Stimulated activated CD8-positive, alpha-beta memory T cell treated with anti-CD3 and anti-CD28 coated beads, Interleukin-2, amount 100 ng/mL, for 48 hours (primary cell): ENCODE measurements around the gene NHLRC4.
"Not testable (repeated sequence)": the region's sequence is repeated elsewhere in the genome, so short reads cannot be mapped to it uniquely, and the experiment has no call there.

Experiments
- DNase-seq, 2 donors: peaks; one replicate each; pipeline ENCODE4 v3.0.0-alpha.2; 2020; ENCODE audit warnings: low read depth in 2 of 2

The NHLRC4 gene

DNA sequence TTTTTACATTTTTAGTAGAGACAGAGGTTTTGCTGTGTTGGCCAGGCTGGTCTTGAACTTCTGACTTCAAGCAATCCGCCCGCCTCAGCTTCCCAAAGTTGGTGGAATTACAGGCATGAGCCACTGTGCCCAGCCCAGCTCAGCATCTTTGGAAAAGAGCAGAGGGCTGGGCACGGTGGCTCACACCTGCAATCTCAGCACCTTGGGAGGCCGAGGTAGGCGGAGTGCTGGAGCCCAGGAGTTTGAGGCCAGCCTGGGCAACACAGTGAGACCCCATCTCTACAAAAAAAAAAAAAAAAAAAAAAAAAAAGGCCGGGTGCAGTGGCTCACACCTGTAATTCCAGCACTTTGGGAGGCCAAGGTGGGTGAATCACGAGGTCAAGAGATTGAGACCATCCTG lies 30.9 kb downstream of the NHLRC4 start:
- DNase-seq = not testable (repeated sequence)

DNA sequence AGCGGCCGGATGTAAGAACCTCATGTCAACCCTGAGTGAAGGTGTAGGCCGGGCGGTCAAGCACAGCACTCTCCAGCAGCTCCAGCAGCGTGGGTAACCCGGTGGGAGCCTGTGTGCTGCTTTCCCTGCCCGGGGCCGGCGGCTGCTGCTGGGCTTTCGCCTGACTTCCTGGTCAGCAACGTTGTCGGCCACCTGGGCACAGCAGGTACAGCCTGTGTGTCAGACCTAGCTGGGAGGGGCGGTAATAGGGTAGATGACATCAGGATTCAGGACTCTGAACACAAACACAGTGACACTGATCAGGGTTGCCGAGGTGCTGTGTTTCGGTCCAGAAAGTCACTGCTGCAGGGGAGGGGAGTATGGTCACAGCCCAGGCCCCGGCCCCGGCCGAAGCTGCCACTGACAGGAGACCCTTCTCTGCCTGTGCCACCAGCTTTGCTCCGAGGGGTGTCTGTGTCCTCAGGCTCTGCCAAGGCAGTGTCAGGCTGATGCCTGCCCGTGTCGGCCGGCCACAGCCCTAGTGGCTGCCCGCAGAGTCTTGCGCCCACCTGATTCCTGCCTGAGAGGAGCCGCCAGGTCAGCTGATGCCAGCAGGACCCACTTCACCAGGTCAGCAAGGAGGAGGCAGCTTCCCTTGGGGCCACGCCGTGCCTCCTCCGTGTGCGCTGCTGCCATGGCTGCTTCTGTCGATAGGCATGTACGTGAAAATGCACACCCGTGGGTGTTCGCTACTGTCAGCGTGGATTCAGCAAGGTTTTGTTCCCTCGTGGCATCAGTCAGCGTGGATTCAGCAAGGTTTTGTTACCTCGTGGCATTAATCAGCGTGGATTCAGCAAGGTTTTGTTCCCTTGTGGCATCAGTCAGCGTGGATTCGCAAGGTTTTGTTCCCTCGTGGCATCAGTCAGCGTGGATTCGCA lies 32.3 kb downstream of the NHLRC4 start:
- no peak for DNase-seq

GRCh38 chr16:600781-601180 lies 34.0 kb downstream of the NHLRC4 start:
- no peak for DNase-seq

GRCh38 chr16:603933-604332 lies 37.1 kb downstream of the NHLRC4 start:
- DNase-seq = no peak

DNA sequence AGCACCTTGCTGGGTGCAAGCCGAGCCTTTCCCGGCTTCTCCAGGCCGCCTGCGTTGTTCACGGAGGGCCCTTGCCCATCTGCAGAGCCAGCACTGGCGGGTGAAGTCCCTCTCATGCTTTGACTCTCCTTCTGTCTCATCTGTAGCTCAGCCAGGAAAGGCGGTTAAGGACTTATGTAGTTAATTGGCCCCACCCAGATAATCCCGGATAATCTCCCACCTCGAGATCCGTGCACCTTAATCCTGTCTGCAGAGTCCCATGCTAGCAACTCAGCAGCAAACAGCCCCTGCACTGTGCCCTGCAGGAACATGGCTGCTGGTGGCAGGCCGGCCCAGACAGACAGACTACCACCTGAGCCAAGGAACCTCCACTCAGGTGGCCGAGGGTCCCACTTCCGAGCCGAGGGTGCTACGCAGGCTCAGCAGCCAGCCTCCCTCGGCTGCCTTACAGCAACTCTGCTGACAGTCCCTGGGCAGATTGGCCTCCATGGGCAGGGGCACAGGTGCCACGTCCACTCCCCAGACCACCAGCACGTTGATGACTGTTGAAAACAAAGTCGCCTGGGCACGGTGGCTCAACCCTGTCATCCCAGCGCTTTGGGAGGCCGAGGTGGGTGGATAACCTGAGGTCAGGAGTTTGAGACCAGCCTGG lies 40.0 kb downstream of the NHLRC4 start:
- no peak for DNase-seq

DNA sequence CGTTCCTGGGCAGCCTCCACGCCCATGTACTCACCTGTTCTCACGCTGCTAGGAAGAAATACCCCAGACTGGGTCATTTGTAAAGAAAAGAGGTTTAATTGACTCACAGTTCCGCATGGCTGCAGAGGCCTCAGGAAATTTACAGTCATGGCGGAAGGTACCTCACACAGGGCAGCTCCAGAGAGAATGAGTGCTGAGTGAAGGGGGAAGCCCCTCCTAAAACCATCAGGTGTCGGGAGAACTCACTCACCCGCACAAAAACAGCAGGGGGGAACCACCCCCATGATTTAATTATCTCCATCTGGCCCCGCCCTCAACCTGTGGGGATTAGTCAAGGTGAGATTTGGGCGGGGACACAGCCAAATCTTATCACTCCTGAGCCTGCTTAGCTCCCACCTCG lies 41.2 kb downstream of the NHLRC4 start:
- DNase-seq = peak in 1 of 2 donors; percentile 39

- no peak for DNase-seq
These were observed 42.5 kb downstream of the NHLRC4 start for GRCh38 chr16:609316-609715.

- no peak for DNase-seq
These were observed 43.2 kb downstream of the NHLRC4 start for GRCh38 chr16:609984-610383.

- peak; percentile 55 to 59 for DNase-seq
These were observed 43.9 kb downstream of the NHLRC4 start for GRCh38 chr16:610513-611381.

DNA sequence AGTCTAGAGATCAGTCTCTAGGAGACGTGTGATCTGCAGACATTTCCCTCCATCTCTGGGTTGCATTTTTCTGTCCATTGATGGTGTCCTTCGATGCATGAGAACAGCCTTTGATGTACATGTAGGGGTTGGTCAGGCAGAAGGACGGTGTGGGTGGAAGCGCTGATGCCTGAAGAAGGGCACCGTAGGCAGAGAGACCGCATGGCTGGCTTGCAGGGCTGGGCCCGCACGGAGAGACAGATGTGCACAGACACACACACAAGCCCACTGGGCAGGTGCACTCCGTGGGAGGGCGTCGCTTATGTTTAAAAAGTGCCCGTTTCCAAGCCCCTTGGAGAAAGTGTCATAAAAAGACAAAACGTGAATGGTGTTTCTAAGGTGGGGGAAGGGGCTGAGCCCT lies 48.3 kb downstream of the NHLRC4 start:
- no peak for DNase-seq

DNA sequence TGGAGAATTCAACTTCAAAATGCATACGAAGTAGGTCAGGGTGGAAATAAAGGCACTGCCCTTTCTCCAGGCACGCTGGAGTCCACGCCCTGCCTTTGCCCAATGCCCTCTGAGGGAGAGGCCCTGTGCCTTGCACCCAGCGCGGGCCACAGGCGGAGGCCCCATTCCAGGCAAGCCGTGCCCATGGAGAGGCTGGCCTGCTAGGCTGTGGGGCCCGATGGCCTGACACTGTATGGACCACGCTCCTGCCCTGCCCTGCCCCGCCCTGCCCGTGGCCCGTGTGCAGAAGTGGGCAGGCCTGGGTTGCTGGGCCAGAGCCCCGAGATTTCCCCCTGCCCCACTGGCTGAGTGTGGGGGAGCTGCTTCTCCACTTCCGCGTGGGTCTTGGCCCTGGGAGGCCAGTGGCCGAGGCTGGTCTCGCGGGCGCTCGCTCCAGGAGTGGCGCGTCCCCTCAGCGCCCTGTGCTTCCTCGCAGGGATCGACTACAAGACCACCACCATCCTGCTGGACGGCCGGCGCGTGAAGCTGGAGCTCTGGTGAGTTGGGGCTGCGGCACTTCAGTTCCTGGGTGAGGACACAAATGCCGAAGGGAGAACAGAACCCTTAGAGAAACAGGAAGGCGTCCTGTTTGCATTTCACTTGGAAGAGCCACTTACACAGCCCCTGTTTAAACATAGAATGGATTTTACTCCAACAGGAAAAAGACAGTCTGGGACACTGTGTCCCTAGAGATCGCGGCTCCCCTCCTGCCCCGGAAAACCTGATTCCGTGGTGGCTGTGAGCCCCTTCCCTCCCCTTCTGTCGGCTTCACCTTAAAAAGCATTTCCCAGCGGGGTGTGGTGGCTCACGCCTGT lies 50.2 kb downstream of the NHLRC4 start:
- no peak for DNase-seq

DNA sequence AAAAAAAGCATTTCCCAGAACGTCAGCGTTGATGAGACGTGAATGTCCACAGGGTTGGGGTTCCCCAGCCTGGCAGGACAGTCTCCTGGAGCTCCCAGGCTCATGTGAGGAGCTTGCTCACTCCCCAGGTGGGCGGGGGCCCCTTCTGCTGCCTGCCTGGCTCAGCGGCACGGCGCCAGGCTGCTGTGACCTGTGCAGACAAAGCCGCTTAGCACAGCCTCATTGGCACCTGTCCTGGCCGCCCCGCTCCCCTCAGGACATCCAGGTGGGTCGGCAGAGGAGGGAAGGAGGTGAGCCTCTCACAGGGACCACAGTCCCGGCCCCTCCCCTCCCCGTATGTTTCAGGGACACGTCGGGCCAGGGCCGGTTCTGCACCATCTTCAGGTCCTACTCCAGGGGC lies 51.0 kb downstream of the NHLRC4 start:
- no peak for DNase-seq
